Measurements from ENCODE around the gene C1orf56. TPM values are rescaled to one million over a fixed set of nuclear protein-coding genes. Genes with fewer than 3 reads are reported as not detected.
A peak's percentile ranks its signal among the peaks of the same experiment; 100 is the strongest.

C1orf56 gene
- total and polyA plus RNA-seq, 10 of the 15 experiments (the other 5 are each of a cell fraction or from before 2014, with no cell fraction given), result 0.22 to 15.5 (median 1.5) TPM

- peak in 1 of 2 experiments; percentile 79; a peak in 2 of 4 replicates for TF ChIP-seq ETV6 (conservative IDR thresholded peaks at IDR 0.05 in 1 of 2, IDR thresholded peaks at IDR 0.05 in 1 of 2; ENCODE audit: borderline replicate concordance in 1 of 2, low read depth in 1 of 2)
- TF ChIP-seq RELA (IDR thresholded peaks at IDR 0.05; ENCODE audit: borderline replicate concordance, partially characterized antibody), result peak; percentile 66
- no peak for TF ChIP-seq SREBF1 (IDR thresholded peaks at IDR 0.05; ENCODE audit: low read length)
- peak; percentile 92; the same call in 1 of the 2 replicates for TF ChIP-seq LARP7 (IDR thresholded peaks at IDR 0.05)
- TF ChIP-seq SRF (IDR thresholded peaks at IDR 0.05; ENCODE audit: low read depth in 2 of 2, low read length in 2 of 2), result 0 out of 4 replicates have a peak, but pooled peaks of 1 of the 2 experiments have one; percentile 18
- peak; percentile 79 for TF ChIP-seq RUNX3 (IDR thresholded peaks at IDR 0.05; ENCODE audit: low read length)
- TF ChIP-seq MTA3 (IDR thresholded peaks at IDR 0.05; ENCODE audit: borderline replicate concordance, low read length), result no peak
- TF ChIP-seq PAX8 (IDR thresholded peaks at IDR 0.05), result peak; percentile 97
- TF ChIP-seq BMI1 (IDR thresholded peaks at IDR 0.05; ENCODE audit: borderline replicate concordance), result no peak
- TF ChIP-seq CHD4 (IDR thresholded peaks at IDR 0.05), result no peak
- TF ChIP-seq RBBP5 (conservative IDR thresholded peaks at IDR 0.05), result no peak
- TF ChIP-seq WRNIP1 (IDR thresholded peaks at IDR 0.05; ENCODE audit: borderline replicate concordance, low read depth, low read length), result no peak
- no peak for TF ChIP-seq KAT2A (conservative IDR thresholded peaks at IDR 0.05; ENCODE audit: control insufficient read depth, low read depth, low read length)
- TF ChIP-seq CEBPZ (IDR thresholded peaks at IDR 0.05; ENCODE audit: low read depth, low read length), result no peak
- TF ChIP-seq SPI1 (IDR thresholded peaks at IDR 0.05; ENCODE audit: borderline replicate concordance, insufficient read depth, low read depth, low read length), result no peak
- TF ChIP-seq CREB1 (IDR thresholded peaks at IDR 0.05; ENCODE audit: low read depth), result peak; percentile 96
- TF ChIP-seq DPF2 (IDR thresholded peaks at IDR 0.05), result peak; percentile 59
- peak; percentile 94 for TF ChIP-seq RELB (IDR thresholded peaks at IDR 0.05; ENCODE audit: low read depth)
- TF ChIP-seq ZNF274 (IDR thresholded peaks at IDR 0.05; ENCODE audit: insufficient read depth, insufficient read length), result no peak
- TF ChIP-seq BCL3 (IDR thresholded peaks at IDR 0.05; ENCODE audit: borderline replicate concordance, insufficient read depth, low read depth, low read length, poor library complexity, severe bottlenecking), result no peak
- TF ChIP-seq MYC (IDR thresholded peaks at IDR 0.05; ENCODE audit: insufficient read depth, insufficient read length, insufficient replicate concordance, low read length, severe bottlenecking), result peak; percentile 84
- TF ChIP-seq TAF1 (IDR thresholded peaks at IDR 0.05; ENCODE audit: borderline replicate concordance, low read depth, low read length), result peak; percentile 89
- peak; percentile 58; the same call in 1 of the 2 replicates for TF ChIP-seq TCF7 (IDR thresholded peaks at IDR 0.05; ENCODE audit: borderline replicate concordance)
- no peak for TF ChIP-seq HDAC6 (IDR thresholded peaks at IDR 0.05; ENCODE audit: unreplicated experiment)
- TF ChIP-seq ZNF217 (IDR thresholded peaks at IDR 0.05), result no peak; the same call in 1 of the 2 replicates
Observed at GRCh38 chr1:151070474-151071276, 23.1 kb downstream of the C1orf56 start, which contains the start of gene GABPB2 (continued).

Measured in GM12878 (cell line).